Measurements from ENCODE around the gene KCNAB3.
A peak's percentile ranks its signal among the peaks of the same experiment; 100 is the strongest.

The KCNAB3 gene

GRCh38 chr17:7940034-7940433 lies 10.4 kb upstream of the KCNAB3 start:
- no peak for DNase-seq

GRCh38 chr17:7935859-7936258 lies 6.2 kb upstream of the KCNAB3 start:
- no peak for DNase-seq

GRCh38 chr17:7932949-7933348 lies 3.3 kb upstream of the KCNAB3 start:
- peak; percentile 59 for DNase-seq

- DNase-seq = no peak
These were observed 2.8 kb upstream of the KCNAB3 start for GRCh38 chr17:7932483-7932891.

GRCh38 chr17:7931709-7932482 lies 2.2 kb upstream of the KCNAB3 start, which contains the start of the genes CNTROB and TRAPPC1:
Gene CNTROB (plus strand): TSS chr17:7932206. CDS start chr17:7933080, 874 bp downstream.
Gene TRAPPC1 (minus strand): TSS chr17:7931946. CDS start chr17:7931829, 117 bp downstream.
- DNase-seq = peak; percentile 99

GRCh38 chr17:7930841-7931631 lies 1.4 kb upstream of the KCNAB3 start:
- DNase-seq = no peak

GRCh38 chr17:7927596-7927995 lies 2.1 kb downstream of the KCNAB3 start:
- no peak for DNase-seq

GRCh38 chr17:7922845-7923628 lies 6.6 kb downstream of the KCNAB3 start:
- peak; percentile 85 for DNase-seq

- DNase-seq = no peak
These were observed 7.3 kb downstream of the KCNAB3 start for GRCh38 chr17:7922269-7922844.

- peak; percentile 31 for DNase-seq
These were observed 12.8 kb downstream of the KCNAB3 start for GRCh38 chr17:7916808-7917207.

GRCh38 chr17:7916385-7916682 lies 13.3 kb downstream of the KCNAB3 start:
- no peak for DNase-seq

GRCh38 chr17:7915611-7916384 lies 13.9 kb downstream of the KCNAB3 start, which contains the start of gene RNF227:
Gene RNF227 (minus strand): TSS chr17:7916289. CDS start chr17:7916195, 94 bp downstream.
- peak; percentile 98 for DNase-seq

GRCh38 chr17:7915179-7915610 lies 14.5 kb downstream of the KCNAB3 start:
- no peak for DNase-seq

- DNase-seq = peak; percentile 72
These were observed 16.6 kb downstream of the KCNAB3 start for GRCh38 chr17:7912927-7913524.

GRCh38 chr17:7911116-7911515 lies 18.5 kb downstream of the KCNAB3 start:
- DNase-seq = no peak

GRCh38 chr17:7910711-7911110 lies 18.9 kb downstream of the KCNAB3 start:
- DNase-seq = no peak

GRCh38 chr17:7910281-7910680 lies 19.4 kb downstream of the KCNAB3 start:
- no peak for DNase-seq

GRCh38 chr17:7909089-7909488 lies 20.6 kb downstream of the KCNAB3 start:
- no peak for DNase-seq

GRCh38 chr17:7903154-7904103 lies 26.2 kb downstream of the KCNAB3 start:
- DNase-seq = no peak

- DNase-seq = peak; percentile 54
These were observed 31.9 kb downstream of the KCNAB3 start for GRCh38 chr17:7897773-7898172.

Measured in fibroblast of skin of right quadriceps (primary cell).